ENCODE data around the gene SUCLA2. TPM values are rescaled to one million over a fixed set of nuclear protein-coding genes. Genes with fewer than 3 reads are reported as not detected.

Gene SUCLA2
- total RNA-seq, 4 donors from 2014 or later: 56.8 to 68.6 (median 60.9) TPM

DNA sequence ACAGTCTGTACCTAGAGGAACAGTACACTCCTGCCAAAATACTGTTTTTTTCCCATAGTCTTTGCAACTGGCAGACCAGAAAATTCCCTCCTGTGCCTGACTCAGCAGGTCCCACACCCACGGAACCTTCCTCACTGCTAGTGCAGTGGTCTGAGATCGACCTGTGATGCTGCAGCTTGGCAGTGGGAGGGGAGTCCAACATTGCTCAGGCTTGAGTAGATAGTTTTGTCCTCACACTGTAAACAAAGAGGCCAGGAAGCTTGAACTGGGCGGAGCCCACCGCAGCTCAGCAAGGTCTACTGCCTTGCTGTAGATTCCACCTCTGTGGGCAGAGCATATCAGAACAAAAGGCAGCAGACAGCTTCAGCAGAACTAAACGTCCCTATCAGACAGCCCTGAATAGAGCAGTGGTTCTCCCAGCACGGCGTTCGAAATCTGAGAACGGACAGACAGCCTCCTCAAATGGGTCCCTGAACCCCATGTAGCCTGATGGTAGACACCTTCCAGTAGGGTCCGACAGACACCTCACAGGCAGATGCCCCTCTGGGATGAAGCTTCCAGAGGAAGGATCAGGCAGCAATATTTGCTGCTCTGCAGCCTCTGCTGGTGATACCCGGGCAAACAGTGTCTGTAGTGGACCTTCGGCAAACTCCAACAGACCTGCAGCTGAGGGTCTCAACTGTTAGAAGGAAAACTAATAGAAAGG, 92.7 kb downstream of the SUCLA2 start:
- ATAC-seq: no peak
- Histone ChIP-seq H3K27me3 (no peaks in the 10 kb centered on the region), H3K27ac (no peak overlapping the region), H3K36me3 (peaks cover 0 to 20% of the 10 kb centered on the region in 2 donors), H3K9me3 (no peaks in the 10 kb centered on the region), H3K4me1 (no peaks in the 10 kb centered on the region), H3K4me3 (no peak overlapping the region)
- WGBS, 2 donors (ENCODE audit: low coverage in 1 of 2): 0 to 50% methylated on average over 1 to 2 of the region's 12 CpGs
- TF ChIP-seq POLR2A (IDR thresholded peaks at IDR 0.05) (no peak), EP300 (IDR thresholded peaks at IDR 0.05) (no peak), POLR2AphosphoS5 (IDR thresholded peaks at IDR 0.05) (no peak)
- TF ChIP-seq, protein P1, sequence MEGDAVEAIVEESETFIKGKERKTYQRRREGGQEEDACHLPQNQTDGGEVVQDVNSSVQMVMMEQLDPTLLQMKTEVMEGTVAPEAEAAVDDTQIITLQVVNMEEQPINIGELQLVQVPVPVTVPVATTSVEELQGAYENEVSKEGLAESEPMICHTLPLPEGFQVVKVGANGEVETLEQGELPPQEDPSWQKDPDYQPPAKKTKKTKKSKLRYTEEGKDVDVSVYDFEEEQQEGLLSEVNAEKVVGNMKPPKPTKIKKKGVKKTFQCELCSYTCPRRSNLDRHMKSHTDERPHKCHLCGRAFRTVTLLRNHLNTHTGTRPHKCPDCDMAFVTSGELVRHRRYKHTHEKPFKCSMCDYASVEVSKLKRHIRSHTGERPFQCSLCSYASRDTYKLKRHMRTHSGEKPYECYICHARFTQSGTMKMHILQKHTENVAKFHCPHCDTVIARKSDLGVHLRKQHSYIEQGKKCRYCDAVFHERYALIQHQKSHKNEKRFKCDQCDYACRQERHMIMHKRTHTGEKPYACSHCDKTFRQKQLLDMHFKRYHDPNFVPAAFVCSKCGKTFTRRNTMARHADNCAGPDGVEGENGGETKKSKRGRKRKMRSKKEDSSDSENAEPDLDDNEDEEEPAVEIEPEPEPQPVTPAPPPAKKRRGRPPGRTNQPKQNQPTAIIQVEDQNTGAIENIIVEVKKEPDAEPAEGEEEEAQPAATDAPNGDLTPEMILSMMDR (IDR thresholded peaks at IDR 0.05): no peak

DNA sequence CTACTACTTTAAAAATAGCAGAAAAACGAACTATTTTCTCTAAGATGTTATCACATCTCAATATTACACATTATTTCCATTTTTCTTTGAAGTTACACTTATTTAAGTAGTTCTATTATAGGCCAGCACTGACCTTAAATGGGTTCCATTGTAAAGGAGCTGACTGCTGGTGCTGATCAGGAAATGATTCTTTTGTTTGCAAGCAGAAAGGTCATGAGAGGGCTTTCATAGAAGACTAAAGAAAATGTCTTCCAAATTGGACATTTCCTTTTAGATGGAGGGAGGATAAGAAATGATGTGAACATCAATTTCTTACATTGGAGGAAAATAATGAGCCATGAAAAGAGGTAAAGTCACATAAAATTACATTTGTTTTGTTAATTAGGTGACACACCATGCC, 96.2 kb downstream of the SUCLA2 start:
- Histone ChIP-seq H3K36me3 (peaks cover 0 to 20% of the 10 kb centered on the region in 2 donors), H3K4me1 (no peaks in the 10 kb centered on the region), H3K9me3 (no peaks in the 10 kb centered on the region), H3K27ac (no peak overlapping the region), H3K4me3 (no peak overlapping the region), H3K27me3 (no peaks in the 10 kb centered on the region)
- TF ChIP-seq POLR2A (IDR thresholded peaks at IDR 0.05): no peak
- TF ChIP-seq, protein P1 (IDR thresholded peaks at IDR 0.05): no peak
- no peak for TF ChIP-seq EP300 (IDR thresholded peaks at IDR 0.05)
- ATAC-seq: no peak
- WGBS, 2 donors (ENCODE audit: low coverage in 1 of 2): 38 to 53% methylated on average over 1 of the region's 1 CpG

DNA sequence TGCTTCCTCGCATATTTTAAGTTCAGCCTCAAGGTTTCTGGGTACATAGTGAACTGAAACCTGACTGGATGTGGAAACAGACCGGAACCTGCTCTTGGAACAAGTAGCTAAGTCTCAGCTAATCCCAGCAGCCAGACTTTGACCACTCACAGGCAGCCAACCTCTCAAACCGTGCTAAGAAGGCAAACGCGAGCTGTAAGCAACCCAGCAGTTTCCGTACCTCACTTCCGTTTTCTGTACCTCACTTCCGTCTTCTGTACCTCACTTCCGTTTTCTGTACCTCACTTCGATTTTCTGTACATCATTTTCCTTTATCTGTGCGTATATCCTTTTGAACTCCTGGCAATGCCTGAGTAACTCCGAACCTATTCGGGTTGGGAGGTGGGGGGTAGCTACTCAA, 96.8 kb downstream of the SUCLA2 start:
- Histone ChIP-seq H3K4me1 (no peaks in the 10 kb centered on the region), H3K36me3 (peaks cover 0 to 20% of the 10 kb centered on the region in 2 donors), H3K9me3 (no peaks in the 10 kb centered on the region), H3K27me3 (no peaks in the 10 kb centered on the region), H3K4me3 (no peak overlapping the region), H3K27ac (no peak overlapping the region)
- ATAC-seq: no peak
- TF ChIP-seq, protein P1 (IDR thresholded peaks at IDR 0.05): no peak
- no peak for TF ChIP-seq POLR2AphosphoS5 (IDR thresholded peaks at IDR 0.05)
- no peak for TF ChIP-seq EP300 (IDR thresholded peaks at IDR 0.05)
- no peak for TF ChIP-seq POLR2A (IDR thresholded peaks at IDR 0.05)
- WGBS, 2 donors (ENCODE audit: low coverage in 1 of 2): 89 to 90% methylated on average over 10 to 13 of the region's 13 CpGs

DNA sequence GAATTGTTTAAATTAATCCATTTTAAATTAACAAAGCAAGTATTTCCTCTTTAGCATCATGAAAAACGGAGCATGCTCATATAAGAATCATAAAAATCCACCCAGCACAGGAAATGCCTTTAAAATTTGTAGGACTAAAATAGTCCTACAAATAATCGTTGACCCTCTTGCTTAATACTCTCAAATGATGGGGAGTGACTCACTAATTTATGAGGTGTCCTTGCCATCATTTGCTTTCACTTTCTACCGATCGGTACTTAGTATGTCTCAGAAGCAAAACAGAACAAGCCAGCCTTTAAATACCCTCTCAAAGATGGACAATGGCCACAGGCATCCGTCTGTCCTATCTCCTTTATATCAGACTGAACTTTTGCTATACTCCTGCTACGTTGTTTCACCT, 97.2 kb downstream of the SUCLA2 start:
- Histone ChIP-seq H3K36me3 (peaks cover 0 to 20% of the 10 kb centered on the region in 2 donors), H3K9me3 (no peaks in the 10 kb centered on the region), H3K27ac (no peak overlapping the region), H3K27me3 (no peaks in the 10 kb centered on the region), H3K4me3 (no peak overlapping the region), H3K4me1 (no peaks in the 10 kb centered on the region)
- no peak for TF ChIP-seq EP300 (IDR thresholded peaks at IDR 0.05)
- no peak for TF ChIP-seq POLR2AphosphoS5 (IDR thresholded peaks at IDR 0.05)
- TF ChIP-seq, protein P1 (IDR thresholded peaks at IDR 0.05): no peak
- TF ChIP-seq POLR2A (IDR thresholded peaks at IDR 0.05): no peak
- no peak for ATAC-seq
- WGBS, 2 donors (ENCODE audit: low coverage in 1 of 2): 46 to 60% methylated on average over 5 to 6 of the region's 6 CpGs

DNA sequence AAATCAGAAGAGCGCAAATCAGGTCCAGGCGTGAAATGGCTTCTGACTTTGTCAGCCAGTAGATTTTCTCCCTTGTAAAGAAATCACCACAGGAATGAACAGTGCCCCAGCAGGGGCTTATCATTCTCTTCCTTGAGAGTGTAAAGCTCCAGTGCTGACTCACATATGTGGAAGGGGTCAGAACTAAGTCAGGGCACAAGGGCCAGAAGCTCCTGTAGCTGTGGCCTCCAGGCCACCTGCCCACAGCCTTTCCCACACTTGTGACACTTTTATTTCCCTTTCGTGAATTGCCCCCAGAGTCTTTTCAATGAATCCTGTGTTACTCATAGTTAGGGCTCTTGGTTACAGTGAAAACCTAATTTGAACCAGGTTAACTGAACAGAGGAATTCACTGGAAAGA, 99.6 kb downstream of the SUCLA2 start:
- Histone ChIP-seq H3K4me3 (no peak overlapping the region), H3K9me3 (no peaks in the 10 kb centered on the region), H3K36me3 (peaks cover 0 to 4% of the 10 kb centered on the region in 2 donors), H3K27ac (no peak overlapping the region), H3K4me1 (no peaks in the 10 kb centered on the region), H3K27me3 (no peaks in the 10 kb centered on the region)
- ATAC-seq: no peak
- TF ChIP-seq EP300 (IDR thresholded peaks at IDR 0.05) (no peak), POLR2AphosphoS5 (IDR thresholded peaks at IDR 0.05) (no peak), POLR2A (IDR thresholded peaks at IDR 0.05) (no peak)
- TF ChIP-seq, protein P1 (IDR thresholded peaks at IDR 0.05): no peak
- 89 to 91% methylated on average over 3 of the region's 3 CpGs for WGBS, 2 donors (ENCODE audit: low coverage in 1 of 2)
